ENCODE measurements around the gene PDGFD.

Gene PDGFD

GRCh38 chr11:103862094-103862801 is 301.7 kb downstream of the PDGFD start:
- no peak for TF ChIP-seq POLR2AphosphoS5 (IDR thresholded peaks at IDR 0.05; ENCODE audit: borderline replicate concordance, low read depth, low read length)
- Histone ChIP-seq H3K9me3 (ENCODE audit: low read depth, low read length) (no peaks in the 10 kb centered on the region), H3K9ac (ENCODE audit: insufficient read length) (no peak overlapping the region), H3K4me3 (no peak overlapping the region), H3K36me3 (ENCODE audit: insufficient read depth, low read length) (no peaks in the 10 kb centered on the region), H3K27ac (no peak overlapping the region)
- DNase-seq (ENCODE audit: low read depth, low spot score), result no peak

All from SK-N-MC (cell line).